Kidney glomerular epithelial cell (primary cell): ENCODE results near the gene PPARG.

Experiments
- DNase-seq: peaks from one replicate; lab custom pipeline; 2025; lab: John Stamatoyannopoulos, UW

Gene PPARG

GRCh38 chr3:12345141-12345561 is 56.3 kb downstream of the PPARG start:
- peak; percentile 35 for DNase-seq

- DNase-seq, result no peak
Observed at GRCh38 chr3:12345584-12346494, 57.0 kb downstream of the PPARG start.

- no peak for DNase-seq
Observed at GRCh38 chr3:12347301-12347700, 58.4 kb downstream of the PPARG start.

- DNase-seq, result no peak
Observed at GRCh38 chr3:12349895-12350811, 61.3 kb downstream of the PPARG start.

- DNase-seq, result no peak
Observed at GRCh38 chr3:12351145-12351544, 62.3 kb downstream of the PPARG start.

- DNase-seq, result no peak
Observed at GRCh38 chr3:12352253-12352652, 63.4 kb downstream of the PPARG start.

GRCh38 chr3:12352755-12353154 is 63.9 kb downstream of the PPARG start:
- no peak for DNase-seq

- no peak for DNase-seq
Observed at GRCh38 chr3:12353796-12354525, 65.1 kb downstream of the PPARG start.

- no peak for DNase-seq
Observed at GRCh38 chr3:12356175-12356574, 67.3 kb downstream of the PPARG start.

GRCh38 chr3:12356996-12357395 is 68.1 kb downstream of the PPARG start:
- no peak for DNase-seq

- no peak for DNase-seq
Observed at GRCh38 chr3:12357456-12357855, 68.6 kb downstream of the PPARG start.

GRCh38 chr3:12363397-12364195 is 74.7 kb downstream of the PPARG start:
- no peak for DNase-seq

- DNase-seq, result no peak
Observed at GRCh38 chr3:12367346-12367745, 78.5 kb downstream of the PPARG start.

- DNase-seq, result no peak
Observed at GRCh38 chr3:12369029-12369428, 80.2 kb downstream of the PPARG start.

GRCh38 chr3:12369598-12369997 is 80.7 kb downstream of the PPARG start:
- DNase-seq, result peak; percentile 13

GRCh38 chr3:12370758-12371157 is 81.9 kb downstream of the PPARG start:
- DNase-seq, result no peak

- DNase-seq, result no peak
Observed at GRCh38 chr3:12371525-12372140, 82.8 kb downstream of the PPARG start.

- no peak for DNase-seq
Observed at GRCh38 chr3:12372741-12373280, 83.9 kb downstream of the PPARG start.

GRCh38 chr3:12375572-12375971 is 86.7 kb downstream of the PPARG start:
- DNase-seq, result no peak

- DNase-seq, result no peak
Observed at GRCh38 chr3:12379640-12380429, 91.0 kb downstream of the PPARG start.
